Measurements from ENCODE around the gene IKZF3. TPM values are rescaled to one million over a fixed set of nuclear protein-coding genes. Genes with fewer than 3 reads are reported as not detected.
"Not testable (repeated sequence)": the region's sequence is repeated elsewhere in the genome, so short reads cannot be mapped to it uniquely, and the experiment has no call there.

IKZF3 gene
- total RNA-seq, 1 donor from 2014 or later = not detected

DNA sequence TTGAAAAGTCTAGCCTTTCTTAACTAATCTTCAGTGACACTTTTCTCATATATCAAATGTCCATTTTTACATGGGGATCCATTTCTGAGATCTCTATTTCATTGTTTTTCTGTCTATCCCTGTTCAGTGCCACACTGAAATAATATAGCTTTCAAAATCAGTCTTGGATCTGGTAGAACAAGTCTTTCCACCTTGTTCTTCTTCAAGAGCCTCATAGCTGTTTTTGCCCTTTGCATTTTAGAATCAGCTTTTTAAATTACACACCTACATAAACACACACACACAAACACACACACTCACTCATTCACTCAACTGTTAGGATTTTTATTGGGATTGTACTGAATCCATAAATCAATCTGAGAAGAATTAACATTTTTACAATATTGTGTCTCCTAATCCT, 35.1 kb upstream of the IKZF3 start:
- Mint-ChIP-seq H3K4me1 (ENCODE audit: low read depth) (no peaks in the 10 kb centered on the region), H3K9me3 (ENCODE audit: low read depth) (peaks cover 3% of the 10 kb centered on the region), H3K27me3 (peaks cover 3% of the 10 kb centered on the region), H3K36me3 (ENCODE audit: insufficient read depth) (peaks cover 7% of the 10 kb centered on the region), H3K4me3 (ENCODE audit: low read depth) (no peak overlapping the region), H3K27ac (no peak overlapping the region)
- DNase-seq (ENCODE audit: low spot score, unreplicated experiment) = no peak
- TF ChIP-seq, protein P1, sequence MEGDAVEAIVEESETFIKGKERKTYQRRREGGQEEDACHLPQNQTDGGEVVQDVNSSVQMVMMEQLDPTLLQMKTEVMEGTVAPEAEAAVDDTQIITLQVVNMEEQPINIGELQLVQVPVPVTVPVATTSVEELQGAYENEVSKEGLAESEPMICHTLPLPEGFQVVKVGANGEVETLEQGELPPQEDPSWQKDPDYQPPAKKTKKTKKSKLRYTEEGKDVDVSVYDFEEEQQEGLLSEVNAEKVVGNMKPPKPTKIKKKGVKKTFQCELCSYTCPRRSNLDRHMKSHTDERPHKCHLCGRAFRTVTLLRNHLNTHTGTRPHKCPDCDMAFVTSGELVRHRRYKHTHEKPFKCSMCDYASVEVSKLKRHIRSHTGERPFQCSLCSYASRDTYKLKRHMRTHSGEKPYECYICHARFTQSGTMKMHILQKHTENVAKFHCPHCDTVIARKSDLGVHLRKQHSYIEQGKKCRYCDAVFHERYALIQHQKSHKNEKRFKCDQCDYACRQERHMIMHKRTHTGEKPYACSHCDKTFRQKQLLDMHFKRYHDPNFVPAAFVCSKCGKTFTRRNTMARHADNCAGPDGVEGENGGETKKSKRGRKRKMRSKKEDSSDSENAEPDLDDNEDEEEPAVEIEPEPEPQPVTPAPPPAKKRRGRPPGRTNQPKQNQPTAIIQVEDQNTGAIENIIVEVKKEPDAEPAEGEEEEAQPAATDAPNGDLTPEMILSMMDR (IDR thresholded peaks at IDR 0.05; ENCODE audit: unreplicated experiment) = no peak

DNA sequence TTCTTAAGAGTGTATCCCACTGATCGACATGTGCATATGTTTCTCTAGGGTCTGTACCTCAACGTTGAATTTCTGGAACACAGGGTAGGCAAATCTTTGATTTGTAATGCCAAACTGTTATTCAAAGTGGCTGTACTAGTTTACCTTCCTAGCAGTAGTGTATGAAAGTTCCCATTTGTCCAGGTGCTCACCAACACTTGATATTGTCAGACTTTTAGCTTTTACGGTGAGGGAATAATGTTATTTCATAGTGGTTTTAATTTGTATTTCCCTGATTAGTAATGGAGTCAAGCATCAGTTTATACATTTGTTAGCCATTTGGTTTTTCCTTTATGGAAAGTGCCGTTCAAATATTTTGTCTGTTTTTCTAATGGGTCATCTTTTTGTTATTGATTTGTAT, 34.0 kb upstream of the IKZF3 start:
- H3K4me3 Mint-ChIP-seq (ENCODE audit: low read depth) = no peak overlapping the region
- no peak for DNase-seq (ENCODE audit: low spot score, unreplicated experiment)
- H3K27ac Mint-ChIP-seq = no peak overlapping the region
- peaks cover 3% of the 10 kb centered on the region for H3K27me3 Mint-ChIP-seq
- peaks cover 3% of the 10 kb centered on the region for H3K9me3 Mint-ChIP-seq (ENCODE audit: low read depth)
- H3K4me1 Mint-ChIP-seq (ENCODE audit: low read depth) = no peaks in the 10 kb centered on the region
- TF ChIP-seq, protein P1 (IDR thresholded peaks at IDR 0.05; ENCODE audit: unreplicated experiment) = no peak
- H3K36me3 Mint-ChIP-seq (ENCODE audit: insufficient read depth) = peaks cover 7% of the 10 kb centered on the region

DNA sequence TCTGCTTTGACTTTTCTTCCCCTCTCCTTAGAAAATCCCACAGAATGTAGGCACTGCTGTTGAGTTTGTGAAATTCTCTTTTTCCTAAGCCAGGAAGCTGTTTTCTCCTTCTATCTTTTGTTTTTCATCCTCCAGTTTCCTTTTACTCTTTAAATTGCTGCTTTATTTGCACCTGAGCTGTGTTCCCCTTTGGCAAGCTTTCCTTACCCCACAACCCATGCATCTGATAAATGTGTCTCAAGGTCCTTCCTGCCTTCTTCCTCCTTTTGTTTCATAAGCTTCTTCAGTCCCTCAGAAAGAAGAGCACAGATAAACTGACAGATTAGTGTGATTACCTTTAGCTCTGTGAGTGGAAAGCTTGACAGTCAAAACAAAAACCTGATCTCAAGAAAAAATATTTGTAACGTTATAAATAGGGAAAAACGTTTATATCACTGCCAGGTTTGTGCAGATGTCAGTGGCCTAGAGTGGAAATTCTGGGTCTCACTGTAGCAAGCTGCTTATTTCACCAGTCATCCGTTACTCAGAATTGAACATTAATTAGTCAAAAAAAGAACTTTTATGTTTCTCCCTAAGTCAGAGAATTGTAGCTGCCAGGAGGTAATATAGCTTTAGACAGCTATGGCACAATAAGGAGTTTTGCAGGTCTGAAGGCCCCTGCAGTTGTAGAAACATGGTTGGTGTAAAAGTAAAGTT, 30.7 kb upstream of the IKZF3 start:
- DNase-seq (ENCODE audit: low spot score, unreplicated experiment) = no peak
- peak overlapping the region; percentile 50 for H3K27ac Mint-ChIP-seq
- H3K9me3 Mint-ChIP-seq (ENCODE audit: low read depth) = peaks cover 3% of the 10 kb centered on the region
- no peaks in the 10 kb centered on the region for H3K4me1 Mint-ChIP-seq (ENCODE audit: low read depth)
- TF ChIP-seq, protein P1 (IDR thresholded peaks at IDR 0.05; ENCODE audit: unreplicated experiment) = no peak
- H3K36me3 Mint-ChIP-seq (ENCODE audit: insufficient read depth) = peaks cover 5% of the 10 kb centered on the region
- H3K27me3 Mint-ChIP-seq = peaks cover 11% of the 10 kb centered on the region
- no peak overlapping the region for H3K4me3 Mint-ChIP-seq (ENCODE audit: low read depth)

DNA sequence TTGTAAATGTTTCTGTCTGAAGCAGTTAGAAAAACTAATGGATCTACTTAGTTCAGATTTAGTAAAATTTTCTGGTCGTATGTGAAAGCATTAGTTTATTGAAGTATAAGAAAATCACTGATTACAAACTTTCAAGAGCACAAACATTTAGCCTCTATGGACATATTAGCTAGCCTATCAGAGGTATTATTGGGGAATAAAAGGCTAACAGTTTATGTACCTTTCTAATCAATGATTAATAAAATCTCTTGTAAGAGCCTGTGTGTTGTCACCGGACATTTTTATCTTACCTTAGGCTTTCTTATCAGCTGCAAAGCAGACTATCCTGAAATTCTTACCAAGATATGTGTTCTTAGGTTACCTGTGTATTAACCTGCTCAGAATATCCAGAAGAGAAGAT, 25.1 kb upstream of the IKZF3 start:
- no peaks in the 10 kb centered on the region for H3K9me3 Mint-ChIP-seq (ENCODE audit: low read depth)
- H3K4me1 Mint-ChIP-seq (ENCODE audit: low read depth) = peaks cover 8% of the 10 kb centered on the region
- H3K27ac Mint-ChIP-seq = no peak overlapping the region
- TF ChIP-seq, protein P1 (IDR thresholded peaks at IDR 0.05; ENCODE audit: unreplicated experiment) = no peak
- DNase-seq (ENCODE audit: low spot score, unreplicated experiment) = no peak
- H3K36me3 Mint-ChIP-seq (ENCODE audit: insufficient read depth) = no peaks in the 10 kb centered on the region
- peaks cover 16% of the 10 kb centered on the region for H3K27me3 Mint-ChIP-seq
- H3K4me3 Mint-ChIP-seq (ENCODE audit: low read depth) = no peak overlapping the region

DNA sequence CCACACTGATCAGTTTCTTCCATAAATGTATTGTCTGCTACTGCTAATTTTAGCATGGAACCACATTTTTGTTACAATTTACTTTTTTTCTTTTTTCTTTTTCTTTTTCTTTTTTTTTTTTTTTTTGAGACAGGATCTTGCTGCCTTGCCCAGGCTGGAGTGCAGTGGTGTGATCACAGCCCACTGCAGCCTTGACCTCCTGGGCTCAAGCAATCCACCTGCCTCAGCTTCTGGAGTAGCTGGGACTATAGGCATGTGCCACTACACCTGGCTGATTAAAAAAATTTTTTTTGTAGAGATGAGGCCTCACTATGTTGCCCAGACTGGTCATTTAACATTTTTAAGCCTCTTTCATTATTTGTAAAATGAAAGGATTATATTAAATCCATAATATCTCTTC, 23.0 kb upstream of the IKZF3 start:
- Mint-ChIP-seq H3K9me3 (ENCODE audit: low read depth) (no peaks in the 10 kb centered on the region), H3K36me3 (ENCODE audit: insufficient read depth) (no peaks in the 10 kb centered on the region), H3K4me1 (ENCODE audit: low read depth) (peaks cover 8% of the 10 kb centered on the region), H3K27ac (no peak overlapping the region), H3K27me3 (peaks cover 11% of the 10 kb centered on the region), H3K4me3 (ENCODE audit: low read depth) (no peak overlapping the region)
- TF ChIP-seq, protein P1 (IDR thresholded peaks at IDR 0.05; ENCODE audit: unreplicated experiment) = no peak
- no peak for DNase-seq (ENCODE audit: low spot score, unreplicated experiment)

DNA sequence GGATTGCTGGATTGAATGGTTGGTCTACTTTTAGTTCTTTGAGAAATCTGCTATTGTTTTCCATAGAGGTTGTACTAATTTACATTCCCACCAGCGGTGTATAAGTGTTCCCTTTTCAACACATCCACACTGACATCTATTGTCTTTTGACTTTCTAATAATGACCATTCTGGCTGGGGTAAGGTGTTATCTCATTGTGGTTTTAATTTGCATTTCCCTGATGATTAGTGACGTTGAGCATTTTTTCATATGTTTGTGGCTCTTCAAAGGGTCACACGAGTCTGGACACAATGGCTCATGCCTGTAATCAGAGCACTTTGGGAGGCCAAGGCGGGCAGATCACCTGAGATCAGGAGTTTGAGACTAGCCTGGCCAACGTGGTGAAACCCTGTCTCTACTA, 22.0 kb upstream of the IKZF3 start:
- H3K4me1 Mint-ChIP-seq (ENCODE audit: low read depth); H3K27me3 Mint-ChIP-seq; DNase-seq (ENCODE audit: low spot score, unreplicated experiment); H3K27ac Mint-ChIP-seq; H3K4me3 Mint-ChIP-seq (ENCODE audit: low read depth); H3K36me3 Mint-ChIP-seq (ENCODE audit: insufficient read depth); H3K9me3 Mint-ChIP-seq (ENCODE audit: low read depth): not testable (repeated sequence)

Data from progenitor cell of endocrine pancreas (in vitro differentiated cells).